H9 (cell line): ENCODE measurements around the gene TTLL9. TPM values are rescaled to one million over a fixed set of nuclear protein-coding genes. Genes with fewer than 3 reads are reported as not detected.

Source experiments
- DNase-seq: peaks from one replicate; pipeline ENCODE4 v3.0.0-alpha.2; 2017
- H2AFZ ChIP-seq: one replicate; pipeline ENCODE4 v1.6.1; 2013; ENCODE audit warnings: mild to moderate bottlenecking, low read length, control low read depth, moderate library complexity
- H2AK5ac ChIP-seq: 2 replicates; pipeline ENCODE4 v1.6.1; 2013; ENCODE audit warnings: low read length, control low read depth, mixed read lengths; ENCODE audit not compliant: insufficient read length
- H2BK120ac ChIP-seq: one replicate; pipeline ENCODE4 v1.6.1; 2013; ENCODE audit warnings: low read depth, mild to moderate bottlenecking, low read length, control low read depth, inconsistent platforms; ENCODE audit not compliant: poor library complexity, severe bottlenecking
- H2BK12ac ChIP-seq: 2 replicates; pipeline ENCODE4 v1.6.1; 2013; ENCODE audit warnings: low read length, control low read depth, mixed read lengths, low read depth; ENCODE audit not compliant: insufficient read length
- H2BK15ac ChIP-seq: 2 replicates; pipeline ENCODE4 v1.6.1; 2013; ENCODE audit warnings: low read depth, low read length, control low read depth
- H2BK20ac ChIP-seq: one replicate; pipeline ENCODE4 v1.6.1; 2013; ENCODE audit warnings: low read depth, mild to moderate bottlenecking, low read length, control low read depth, inconsistent platforms; ENCODE audit not compliant: poor library complexity, severe bottlenecking
- H2BK5ac ChIP-seq: 2 replicates; pipeline ENCODE4 v1.6.1; 2013; ENCODE audit warnings: low read length, control low read depth, mixed read lengths; ENCODE audit not compliant: insufficient read length
- H3K14ac ChIP-seq: 2 replicates; pipeline ENCODE4 v1.6.1; 2013; ENCODE audit warnings: low read length, control low read depth; ENCODE audit not compliant: insufficient read depth
- H3K18ac ChIP-seq: 2 replicates; pipeline ENCODE4 v1.6.1; 2013; ENCODE audit warnings: low read depth, mild to moderate bottlenecking, mixed read lengths, low read length, control low read depth; ENCODE audit not compliant: insufficient read length
- H3K23ac ChIP-seq: 2 replicates; pipeline ENCODE4 v1.6.1; 2013; ENCODE audit warnings: low read length, control low read depth, mixed read lengths, low read depth; ENCODE audit not compliant: insufficient read length
- H3K23me2 ChIP-seq: 2 replicates; pipeline ENCODE4 v1.6.1; 2013; ENCODE audit warnings: low read depth, mild to moderate bottlenecking, mixed read lengths, low read length, control low read depth; ENCODE audit not compliant: insufficient read length, poor library complexity, severe bottlenecking
- H3K27ac ChIP-seq: 2 replicates; pipeline ENCODE4 v1.5.1; 2013; ENCODE audit warnings: low read length, control low read depth, mixed read lengths, low read depth; ENCODE audit not compliant: insufficient read length
- H3K27me3 ChIP-seq: 2 replicates; pipeline ENCODE4 v1.6.1; 2013; ENCODE audit warnings: low read length, control low read depth, inconsistent platforms; ENCODE audit not compliant: insufficient read depth
- H3K4ac ChIP-seq: 2 replicates; pipeline ENCODE4 v1.6.1; 2013; ENCODE audit warnings: low read depth, mild to moderate bottlenecking, control low read depth, inconsistent platforms, low read length, moderate library complexity
- H3K4me1 ChIP-seq: 2 replicates; pipeline ENCODE4 v1.6.1; 2013; ENCODE audit warnings: low read length, control low read depth, inconsistent platforms; ENCODE audit not compliant: insufficient read depth
- H3K4me2 ChIP-seq: 2 replicates; pipeline ENCODE4 v1.6.1; 2013; ENCODE audit warnings: low read length, control low read depth, mixed read lengths; ENCODE audit not compliant: insufficient read length, insufficient read depth
- H3K56ac ChIP-seq: 2 replicates; pipeline ENCODE4 v1.6.1; 2013; ENCODE audit warnings: low read depth, mild to moderate bottlenecking, mixed read lengths, low read length, control low read depth; ENCODE audit not compliant: insufficient read length
- H3K79me1 ChIP-seq: 2 replicates; pipeline ENCODE4 v1.6.1; 2013; ENCODE audit warnings: low read depth, mild to moderate bottlenecking, moderate library complexity, low read length, control low read depth, inconsistent platforms; ENCODE audit not compliant: insufficient read depth, poor library complexity, severe bottlenecking
- H3K79me2 ChIP-seq: 2 replicates; pipeline ENCODE4 v1.6.1; 2013; ENCODE audit warnings: low read length, control low read depth, inconsistent platforms; ENCODE audit not compliant: insufficient read depth
- H3K9ac ChIP-seq: 2 replicates; pipeline ENCODE4 v1.6.1; 2013; ENCODE audit warnings: low read length, control low read depth, mixed read lengths; ENCODE audit not compliant: insufficient read length; ENCODE audit errors: extremely low read depth
- H3K9me3 ChIP-seq: one replicate; pipeline ENCODE4 v1.6.1; 2013; ENCODE audit warnings: low read depth, low read length, inconsistent platforms; ENCODE audit not compliant: control insufficient read depth
- H3T11ph ChIP-seq: one replicate; pipeline ENCODE4 v1.6.1; 2013; ENCODE audit warnings: mild to moderate bottlenecking, low read length, control low read depth, inconsistent platforms
- H4K20me1 ChIP-seq: one replicate; pipeline ENCODE4 v1.6.1; 2013; ENCODE audit not compliant: control insufficient read depth, insufficient read length, insufficient read depth
- H4K5ac ChIP-seq: 2 replicates; pipeline ENCODE4 v1.6.1; 2013; ENCODE audit warnings: low read depth, mild to moderate bottlenecking, mixed read lengths, low read length, control low read depth; ENCODE audit not compliant: insufficient read length
- H4K8ac ChIP-seq: replicated peaks from 2 replicates; pipeline ENCODE4 v1.6.1; 2013; ENCODE audit warnings: low read length, control low read depth, mixed read lengths, low read depth; ENCODE audit not compliant: insufficient read length
- H4K91ac ChIP-seq: 2 replicates; pipeline ENCODE4 v1.6.1; 2013; ENCODE audit warnings: low read depth, mild to moderate bottlenecking, moderate library complexity, mixed read lengths, low read length, control low read depth; ENCODE audit not compliant: insufficient read length
- H3K27ac Mint-ChIP-seq, 3 experiments: 2 replicates in 2 of 3; 3 replicates in 1 of 3; pipeline ENCODE4 v1.8.0; 2020 to 2021; ENCODE audit warnings: mixed read lengths in 3 of 3, mild to moderate bottlenecking in 1 of 3, moderate library complexity in 1 of 3
- H3K27me3 Mint-ChIP-seq: 2 replicates; pipeline ENCODE4 v1.8.0; 2021; ENCODE audit warnings: low read depth, mild to moderate bottlenecking, moderate library complexity, mixed read lengths
- H3K36me3 Mint-ChIP-seq, 3 experiments: 2 replicates in 2 of 3; 3 replicates in 1 of 3; pipeline ENCODE4 v1.8.0; 2020 to 2021; ENCODE audit warnings: low read depth in 3 of 3, mixed read lengths in 3 of 3; ENCODE audit not compliant: insufficient read depth in 1 of 3
- H3K4me1 Mint-ChIP-seq, 2 experiments: 2 replicates each; pipeline ENCODE4 v1.8.0; 2020; ENCODE audit warnings: mixed read lengths in 2 of 2
- H3K4me3 Mint-ChIP-seq, 2 experiments: 2 replicates in 1 of 2; 3 replicates in 1 of 2; pipeline ENCODE4 v1.8.0; 2020 to 2021; ENCODE audit warnings: mild to moderate bottlenecking in 2 of 2, mixed read lengths in 2 of 2, moderate library complexity in 1 of 2
- H3K9me3 Mint-ChIP-seq, 2 experiments: 2 replicates in 1 of 2; 3 replicates in 1 of 2; pipeline ENCODE4 v1.8.0; 2020; ENCODE audit warnings: mild to moderate bottlenecking in 2 of 2, mixed read lengths in 2 of 2, moderate library complexity in 1 of 2
- WGBS: extraction: QIAGEN DNeasy Blood & Tissue Kit; methylation state at CpG from one replicate; pipeline ENCODE4 v1.1.7; 2013; ENCODE audit warnings: missing lambda C conversion rate, low lambda C conversion rate, mixed read lengths; ENCODE audit not compliant: insufficient read length; ENCODE audit errors: extremely low coverage; 5-methylcytosine and 5-hydroxymethylcytosine counted together
- total RNA-seq: library from RNA; stranded (reverse); gene quantifications from 2 replicates; pipeline ENCODE4 v1.2.1, GENCODE V29; 2021
- TF ChIP-seq, protein P1 (sequence below): fragments of 200-600 bp; sonication (generic); conservative IDR thresholded peaks from 3 replicates; pipeline ENCODE4 v1.8.0; 2021; ENCODE audit warnings: antibody characterized with exemption, mild to moderate bottlenecking

The TTLL9 gene
- total RNA-seq, 1 experiment from 2014 or later, result 0.20 TPM

GRCh38 chr20:31933698-31934097, 63.3 kb downstream of the TTLL9 start:
- Histone ChIP-seq H4K20me1 (peaks cover 3% of the 10 kb centered on the region), H3K23ac (no peak overlapping the region), H3K79me2 (no peaks in the 10 kb centered on the region), H3K4me2 (no peak overlapping the region), H2BK5ac (no peak overlapping the region), H2BK12ac (no peak overlapping the region), H3K4ac (no peak overlapping the region), H3K4me1 (no peaks in the 10 kb centered on the region), H3K79me1 (no peaks in the 10 kb centered on the region), H3K9ac (no peak overlapping the region), H2BK120ac (no peak overlapping the region), H3K27ac (no peak overlapping the region), H3K56ac (no peak overlapping the region), H3K18ac (no peak overlapping the region), H4K5ac (no peak overlapping the region), H4K91ac (no peak overlapping the region), H2BK20ac (no peak overlapping the region), H4K8ac (no peak overlapping the region), H2AFZ (no peak overlapping the region), H3K23me2 (no peaks in the 10 kb centered on the region), H3T11ph (no peak overlapping the region), H2AK5ac (no peak overlapping the region), H2BK15ac (no peak overlapping the region), H3K14ac (no peak overlapping the region), H3K27me3 (0 out of 2 replicates have a peak, but pooled peaks cover 2% of the 10 kb centered on the region), H3K9me3 (no peaks in the 10 kb centered on the region)
- peaks cover 15 to 17% of the 10 kb centered on the region in 2 experiments for H3K4me1 Mint-ChIP-seq
- no peak overlapping the region for H3K27ac Mint-ChIP-seq
- TF ChIP-seq, protein P1, sequence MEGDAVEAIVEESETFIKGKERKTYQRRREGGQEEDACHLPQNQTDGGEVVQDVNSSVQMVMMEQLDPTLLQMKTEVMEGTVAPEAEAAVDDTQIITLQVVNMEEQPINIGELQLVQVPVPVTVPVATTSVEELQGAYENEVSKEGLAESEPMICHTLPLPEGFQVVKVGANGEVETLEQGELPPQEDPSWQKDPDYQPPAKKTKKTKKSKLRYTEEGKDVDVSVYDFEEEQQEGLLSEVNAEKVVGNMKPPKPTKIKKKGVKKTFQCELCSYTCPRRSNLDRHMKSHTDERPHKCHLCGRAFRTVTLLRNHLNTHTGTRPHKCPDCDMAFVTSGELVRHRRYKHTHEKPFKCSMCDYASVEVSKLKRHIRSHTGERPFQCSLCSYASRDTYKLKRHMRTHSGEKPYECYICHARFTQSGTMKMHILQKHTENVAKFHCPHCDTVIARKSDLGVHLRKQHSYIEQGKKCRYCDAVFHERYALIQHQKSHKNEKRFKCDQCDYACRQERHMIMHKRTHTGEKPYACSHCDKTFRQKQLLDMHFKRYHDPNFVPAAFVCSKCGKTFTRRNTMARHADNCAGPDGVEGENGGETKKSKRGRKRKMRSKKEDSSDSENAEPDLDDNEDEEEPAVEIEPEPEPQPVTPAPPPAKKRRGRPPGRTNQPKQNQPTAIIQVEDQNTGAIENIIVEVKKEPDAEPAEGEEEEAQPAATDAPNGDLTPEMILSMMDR, result no peak
- H3K27me3 Mint-ChIP-seq, result peaks cover 9% of the 10 kb centered on the region
- DNase-seq, result no peak
- no peak overlapping the region for H3K4me3 Mint-ChIP-seq
- H3K36me3 Mint-ChIP-seq, result no peaks in the 10 kb centered on the region
- no peaks in the 10 kb centered on the region for H3K9me3 Mint-ChIP-seq
- WGBS, result no CpG with 5 or more reads among the region's 10 CpGs
